Lung microvascular endothelial cell (primary cell): ENCODE measurements around the gene MYLK2. TPM values are rescaled to one million over a fixed set of nuclear protein-coding genes. Genes with fewer than 3 reads are reported as not detected.
"Not testable (repeated sequence)": the region's sequence is repeated elsewhere in the genome, so short reads cannot be mapped to it uniquely, and the experiment has no call there.

ENCODE experiments used
- DNase-seq, 2 donors: peaks; one replicate each; pipeline versions ENCODE4 v3.0.0 to v3.0.0-alpha.2; 2010; ENCODE audit warnings: low read depth in 2 of 2
- total RNA-seq: library from RNA; depleted of rRNA; stranded (reverse); fragments of >200 nt; gene quantifications from 2 replicates; pipeline ENCODE4 v1.2.1, GENCODE V29; 2014

The MYLK2 gene
- total RNA-seq = 17.3 and 18.5 TPM in 2 replicates

DNA sequence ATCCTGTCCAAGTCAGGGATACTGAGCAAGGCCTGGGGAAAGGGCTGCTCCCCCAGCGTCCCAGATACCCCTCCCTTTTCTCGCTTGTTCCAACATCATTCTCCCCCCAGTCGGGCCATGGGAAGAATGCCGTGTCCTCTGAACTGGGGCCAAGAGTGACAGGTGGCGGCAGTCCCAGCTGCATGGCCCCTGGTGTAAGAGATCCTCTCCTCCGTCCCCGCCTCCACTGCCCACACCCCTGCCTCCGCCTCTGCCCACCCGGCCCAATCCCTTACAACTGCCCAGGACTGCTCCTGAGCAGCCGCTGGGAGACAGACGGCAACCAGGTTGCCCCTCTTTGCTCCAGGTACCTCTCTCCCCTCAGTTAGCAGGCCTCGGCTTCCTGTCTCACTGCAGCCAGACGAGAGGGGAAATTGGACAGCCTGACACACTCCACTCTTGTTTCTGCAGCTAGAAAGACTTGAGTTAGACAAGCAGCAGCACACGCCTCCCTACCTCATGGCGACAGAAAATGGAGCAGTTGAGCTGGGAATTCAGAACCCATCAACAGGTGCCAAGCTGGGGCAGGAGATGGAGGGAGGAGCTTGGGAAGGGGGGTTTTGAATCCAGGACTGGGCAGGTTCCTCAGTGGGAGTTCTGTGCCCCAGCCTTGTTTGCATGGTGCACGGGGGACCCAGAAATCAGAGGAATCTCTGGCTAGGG is at the start of gene MYLK2:
MYLK2 (plus strand) TSS at position 274 of the 702 bp plus-strand sequence; CDS start at position 499, 225 bp downstream.
- no peak for DNase-seq

DNA sequence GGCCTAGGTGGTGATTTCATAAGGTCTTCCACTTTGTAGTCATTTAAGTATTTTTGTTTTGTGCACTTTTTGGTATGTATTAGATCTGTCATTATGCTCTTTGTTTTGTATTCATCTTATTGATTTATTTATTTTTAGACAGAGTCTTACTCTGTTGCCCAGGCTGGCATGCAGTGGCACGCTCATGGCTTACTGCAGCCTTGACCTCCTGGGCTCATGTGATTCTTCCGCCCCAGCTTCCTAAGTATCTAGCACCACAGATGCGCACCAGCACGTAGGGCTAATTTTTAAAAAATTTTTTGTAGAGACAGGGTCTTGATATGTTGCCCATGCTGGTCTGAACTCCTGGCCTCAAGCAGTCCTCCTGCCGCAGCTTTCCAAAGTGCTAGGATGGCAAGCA is 49.5 kb upstream of the MYLK2 start:
- DNase-seq = no peak

DNA sequence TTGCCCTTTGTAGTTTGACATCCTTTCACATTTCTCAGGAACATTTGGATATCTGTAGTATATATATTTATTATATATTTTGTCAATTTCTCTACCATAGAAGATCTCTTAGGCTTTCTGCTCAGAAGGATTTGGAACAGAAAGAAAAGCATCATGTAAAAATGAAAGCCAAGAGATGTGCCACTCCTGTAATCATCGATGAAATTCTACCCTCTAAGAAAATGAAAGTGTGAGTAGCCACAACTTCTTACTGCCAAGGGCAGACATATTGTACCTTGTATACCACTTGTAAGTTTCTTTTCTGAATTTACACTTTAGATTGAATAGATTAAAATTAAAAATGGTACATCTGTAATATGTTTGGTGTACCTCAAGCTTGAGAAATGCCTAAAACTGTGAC is 48.9 kb upstream of the MYLK2 start:
- DNase-seq = peak in 1 of 2 donors; percentile 3

DNA sequence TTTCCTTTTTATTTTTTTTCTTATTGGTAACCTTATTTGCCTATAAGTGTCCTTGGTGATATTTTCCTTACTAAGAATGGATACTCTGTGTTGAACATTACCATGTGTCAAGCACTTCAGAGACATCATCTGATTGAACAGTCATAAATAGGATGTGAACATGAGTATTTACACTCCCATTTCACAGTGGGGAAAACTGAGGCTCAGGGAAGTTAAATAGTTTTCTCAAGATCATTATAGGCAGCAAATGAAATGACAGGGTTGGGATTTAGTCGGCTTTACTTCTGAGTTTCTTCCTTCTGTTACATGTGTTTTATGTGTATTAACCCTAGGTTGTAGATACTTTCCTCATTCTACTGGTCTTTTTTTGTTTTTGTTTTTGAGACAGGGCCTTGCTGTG is 44.7 kb upstream of the MYLK2 start:
- DNase-seq = no peak

DNA sequence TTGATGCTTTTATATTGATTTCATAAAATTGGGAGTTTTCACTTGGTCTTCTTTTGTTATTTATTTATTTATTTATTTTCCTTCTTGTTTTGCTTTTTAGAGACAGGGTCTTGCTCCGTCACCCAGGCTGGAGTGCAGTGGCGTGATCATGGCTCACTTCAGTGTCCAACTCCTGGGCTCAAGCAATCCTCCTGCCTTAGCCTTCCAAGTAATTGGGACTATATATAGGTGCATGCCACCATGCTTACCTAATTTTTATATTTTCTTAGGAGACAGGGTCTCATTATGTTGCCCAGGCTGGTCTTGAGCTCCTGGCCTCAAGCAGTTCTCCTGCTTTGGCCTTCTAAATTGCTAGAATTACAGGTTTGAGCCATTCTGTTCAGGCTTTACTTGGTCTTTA is 38.3 kb upstream of the MYLK2 start:
- no peak for DNase-seq

DNA sequence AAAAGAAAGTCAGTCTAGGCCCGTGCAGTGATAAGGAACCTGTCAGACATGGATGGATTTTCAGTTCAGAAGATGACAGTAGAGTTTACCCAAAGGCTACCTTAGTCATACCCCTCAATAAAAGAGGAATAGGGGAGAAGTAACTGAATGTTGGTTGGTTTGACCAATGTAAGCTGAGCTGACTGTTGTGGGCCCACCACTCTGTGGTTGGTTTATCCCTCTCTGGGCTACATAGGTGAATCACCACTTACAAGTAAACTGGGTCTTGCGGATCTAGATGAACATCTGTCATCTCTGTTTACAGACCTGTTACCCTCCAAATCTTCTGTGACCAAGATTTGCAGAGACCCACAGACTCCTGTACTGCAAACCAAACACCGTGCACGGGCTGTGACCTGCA is 37.2 kb upstream of the MYLK2 start:
- no peak for DNase-seq

DNA sequence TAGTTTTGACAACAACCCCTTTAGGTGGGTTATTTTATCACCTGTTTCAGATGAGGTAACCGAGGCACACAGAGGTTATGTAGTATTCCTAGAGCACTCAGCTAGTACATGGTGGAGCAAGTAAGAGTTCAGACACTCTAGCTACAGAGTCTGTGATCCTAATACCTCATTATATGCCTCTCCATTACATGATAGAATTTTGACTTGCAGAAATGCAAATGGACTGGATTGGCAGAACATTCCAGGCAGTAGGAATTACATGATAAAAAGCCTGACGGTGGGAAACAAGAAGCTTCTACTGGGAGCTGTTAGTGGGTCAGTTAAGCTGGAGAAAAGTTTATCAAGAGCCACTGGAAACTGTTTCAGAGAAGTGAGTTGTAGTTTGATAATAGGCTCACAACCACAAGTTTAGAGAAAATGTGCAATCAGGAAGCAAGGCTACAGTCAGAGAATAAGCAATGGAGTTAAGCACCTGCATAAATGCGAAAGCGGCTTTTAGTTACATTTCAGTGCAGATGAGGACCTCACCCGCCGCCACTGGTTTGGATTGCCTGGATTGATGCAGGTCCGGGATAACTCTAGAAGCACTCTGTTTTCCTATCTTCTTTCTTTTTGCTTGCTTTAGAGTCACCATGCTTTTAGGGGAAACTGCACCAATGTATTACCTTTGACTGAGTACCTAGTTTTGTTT is 34.7 kb upstream of the MYLK2 start:
- no peak for DNase-seq

DNA sequence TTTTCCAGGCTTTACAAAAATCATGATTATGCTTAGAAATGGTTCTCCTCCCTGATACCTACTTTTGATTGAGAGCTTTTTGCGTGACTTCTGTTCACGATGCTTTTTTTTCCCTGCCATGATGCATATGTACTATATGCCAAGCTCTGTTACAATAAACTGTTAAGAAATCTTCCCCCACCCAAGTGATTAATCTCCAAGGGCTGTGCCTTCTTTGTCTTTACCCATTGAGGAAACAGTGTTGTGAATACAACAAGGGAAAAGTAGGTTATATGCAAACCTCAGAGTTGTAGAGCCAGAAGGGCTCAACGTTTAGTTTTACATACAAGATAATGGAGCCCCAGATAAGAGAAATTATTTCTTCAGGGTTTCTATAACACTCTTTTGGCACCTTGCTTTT is 34.1 kb upstream of the MYLK2 start:
- no peak for DNase-seq

DNA sequence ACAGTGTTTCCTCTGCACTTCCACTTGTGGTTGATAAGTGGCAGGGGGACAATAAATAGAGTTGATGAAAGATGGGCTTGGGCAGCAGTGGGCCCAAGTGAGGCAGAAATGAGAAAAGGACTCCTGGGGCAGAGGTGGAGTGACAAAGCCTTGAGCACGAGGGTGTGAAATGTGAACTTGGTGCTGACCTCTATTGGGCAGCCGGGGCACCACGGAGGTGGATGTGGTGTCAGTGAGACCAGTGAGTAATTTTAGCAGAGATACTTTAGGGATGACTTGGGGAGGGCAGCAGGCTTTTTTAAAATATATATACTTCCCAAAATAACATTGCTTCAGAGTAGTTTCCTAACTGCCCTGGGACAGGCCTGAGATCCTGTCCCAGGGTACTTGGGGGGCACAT is 30.6 kb upstream of the MYLK2 start:
- no peak for DNase-seq

DNA sequence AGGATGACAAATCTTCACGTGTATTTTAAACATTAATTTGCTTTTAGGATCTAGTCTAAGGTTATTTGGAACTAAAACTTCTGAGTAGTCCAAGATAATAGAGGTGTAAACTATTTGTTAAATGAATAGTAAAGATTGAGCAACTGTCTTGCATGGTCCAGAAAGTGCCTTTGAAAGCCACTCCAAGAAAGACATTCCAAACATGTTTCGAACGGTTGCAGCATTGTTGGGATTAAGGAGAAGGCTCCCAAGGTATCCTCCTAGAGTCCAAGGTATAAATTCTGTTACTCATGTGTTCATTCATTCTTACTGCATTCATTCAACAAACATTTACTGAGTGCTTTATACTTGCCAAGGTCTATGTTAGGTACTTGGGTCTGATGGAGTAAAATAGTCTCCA is 28.8 kb upstream of the MYLK2 start:
- no peak for DNase-seq

DNA sequence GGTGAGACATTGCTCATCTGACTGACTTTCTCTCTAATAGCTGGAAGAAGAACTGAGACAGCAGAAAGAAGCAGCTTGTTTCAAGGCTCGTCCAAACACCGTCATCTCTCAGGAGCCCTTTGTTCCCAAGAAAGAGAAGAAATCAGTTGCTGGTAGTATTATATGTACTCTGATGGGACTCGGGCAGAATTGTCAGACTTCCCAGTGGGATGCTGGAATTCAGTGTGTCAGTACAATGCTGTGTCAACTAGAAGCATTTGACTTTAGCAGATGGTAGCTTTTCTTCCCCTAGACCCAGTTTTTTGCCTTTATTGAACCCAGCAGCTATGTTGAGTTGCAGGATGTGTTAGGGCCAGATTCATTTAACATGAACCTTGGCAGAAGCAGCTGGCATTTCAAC is 21.8 kb upstream of the MYLK2 start:
- DNase-seq = no peak

DNA sequence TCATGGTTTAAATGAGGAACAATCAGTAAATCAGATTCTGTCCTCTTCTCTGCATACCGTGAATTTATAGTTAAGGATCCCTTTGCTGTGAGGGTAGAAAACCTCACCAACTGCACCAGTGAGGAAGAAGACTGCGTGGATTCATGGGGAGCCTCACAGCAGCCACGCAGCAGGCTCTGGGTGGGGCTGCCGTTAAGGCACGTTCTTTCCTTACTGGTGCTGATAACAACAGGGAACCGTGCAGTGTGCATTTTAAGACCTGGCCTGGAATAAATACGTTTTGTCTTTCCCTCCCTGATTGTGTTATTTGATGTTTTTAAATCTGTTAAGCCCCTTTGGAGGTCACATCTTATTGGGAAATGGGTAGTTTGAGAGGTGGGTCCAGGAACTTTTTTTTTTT is 17.6 kb upstream of the MYLK2 start:
- DNase-seq = no peak

DNA sequence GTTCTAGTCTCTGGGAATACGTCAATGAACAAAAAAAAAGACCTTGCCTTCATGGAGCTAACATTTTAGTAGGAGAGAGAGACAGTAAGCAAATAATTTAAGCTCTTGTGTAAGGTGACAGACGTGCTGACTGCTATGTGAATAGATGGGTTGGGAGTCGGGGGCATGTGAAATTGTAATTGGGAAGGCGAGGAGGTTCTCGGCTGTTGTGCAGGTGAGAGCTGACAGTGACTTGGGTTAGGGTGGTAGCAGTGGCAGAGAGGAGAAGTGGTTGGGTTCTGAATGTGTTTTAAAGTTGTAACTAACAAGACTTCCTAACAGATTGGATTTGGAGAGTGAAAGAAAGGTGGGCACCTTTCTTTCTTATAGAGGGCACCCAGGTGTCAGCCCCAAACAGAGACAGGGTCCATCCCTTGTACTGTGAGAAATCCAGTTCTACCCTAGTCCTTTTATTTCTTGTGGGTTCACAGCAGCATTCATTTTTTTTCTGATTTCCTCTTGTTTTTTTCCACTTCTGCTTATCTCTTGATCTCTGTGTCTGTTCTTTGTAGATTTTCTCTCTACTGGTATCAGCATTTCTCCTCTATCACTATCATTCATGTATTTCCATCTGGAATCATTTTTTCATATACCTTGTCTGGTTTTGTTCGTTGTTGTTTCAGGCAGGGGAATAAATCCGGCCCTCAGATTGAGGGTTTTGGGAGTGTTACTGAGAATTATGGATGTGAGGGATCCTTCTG is 15.4 kb upstream of the MYLK2 start:
- DNase-seq = no peak

DNA sequence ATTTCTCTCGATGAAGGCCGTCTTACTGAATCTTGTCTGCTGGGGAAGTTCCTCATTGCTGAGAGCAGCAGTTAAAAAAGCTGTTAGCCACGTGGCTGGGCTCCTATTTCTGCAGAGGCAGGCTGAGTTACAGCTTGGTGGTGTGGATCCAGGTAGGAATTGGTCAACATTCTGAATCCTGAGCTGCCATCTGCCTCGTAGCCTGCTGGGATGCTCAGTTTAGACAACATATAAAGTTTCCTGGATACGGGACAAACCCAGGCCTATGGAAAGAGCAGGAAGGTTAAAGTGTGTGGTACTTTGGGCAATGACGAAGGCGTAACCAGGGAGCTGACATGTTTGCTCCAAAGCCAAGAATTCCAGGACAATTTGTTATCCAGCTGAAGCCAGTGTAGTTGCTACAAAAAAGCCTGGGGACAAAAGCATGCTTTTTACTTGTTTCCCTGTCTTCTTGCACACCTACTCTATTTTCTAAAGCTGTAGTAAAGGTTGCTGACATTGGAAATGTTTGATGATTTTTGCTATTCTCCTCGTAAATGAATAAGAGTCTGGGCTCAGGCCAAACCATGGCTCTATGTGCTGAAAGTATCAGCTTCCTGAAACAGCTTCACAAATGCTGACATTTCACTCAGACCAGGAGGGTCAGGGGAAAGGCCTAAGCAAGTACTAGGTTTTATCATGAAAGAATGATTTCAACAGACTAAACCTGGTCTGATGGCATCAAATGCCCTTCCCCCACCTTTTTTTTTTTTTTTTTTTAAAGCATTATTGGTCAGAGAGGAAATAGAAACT is 12.4 kb upstream of the MYLK2 start:
- peak in 1 of 2 donors; percentile 69 for DNase-seq

DNA sequence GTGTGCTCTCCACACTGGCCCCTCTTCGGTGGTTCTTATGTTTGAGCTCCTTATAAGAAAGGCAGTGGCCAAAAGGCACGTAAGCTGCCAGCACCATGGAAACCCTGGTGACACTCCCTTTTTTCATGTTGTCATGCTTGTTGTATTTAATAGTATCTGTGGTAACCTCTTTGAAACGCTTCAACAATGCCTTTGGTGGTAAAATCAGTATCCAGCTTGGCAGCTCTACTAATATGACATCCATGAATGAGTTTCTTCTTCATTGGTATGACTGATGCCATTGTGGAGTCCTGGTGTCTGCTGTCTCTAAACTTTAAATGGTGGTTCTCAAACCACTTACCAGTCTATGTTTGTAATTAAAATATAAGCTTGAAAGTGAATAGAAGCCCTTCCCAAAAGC is 10.7 kb upstream of the MYLK2 start:
- no peak for DNase-seq

DNA sequence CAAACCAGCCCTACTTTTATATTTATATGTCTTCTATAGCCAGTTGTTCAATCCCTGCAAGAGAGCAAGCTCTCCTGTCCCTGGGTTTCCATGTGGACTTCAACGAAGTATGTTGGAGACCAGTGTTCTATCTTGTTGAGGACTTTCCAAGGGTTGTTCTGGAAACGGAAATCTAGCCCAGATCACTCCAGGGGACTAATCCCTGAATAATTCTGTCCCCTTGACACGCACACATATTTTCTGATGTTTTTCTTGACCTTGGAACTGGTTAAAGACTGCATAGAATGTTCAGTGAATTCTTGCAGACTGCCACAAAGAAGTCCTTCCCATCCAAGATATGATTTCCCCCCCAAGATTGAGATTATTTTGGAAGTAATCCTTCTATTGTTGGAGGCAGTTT is 9.5 kb upstream of the MYLK2 start:
- no peak for DNase-seq

DNA sequence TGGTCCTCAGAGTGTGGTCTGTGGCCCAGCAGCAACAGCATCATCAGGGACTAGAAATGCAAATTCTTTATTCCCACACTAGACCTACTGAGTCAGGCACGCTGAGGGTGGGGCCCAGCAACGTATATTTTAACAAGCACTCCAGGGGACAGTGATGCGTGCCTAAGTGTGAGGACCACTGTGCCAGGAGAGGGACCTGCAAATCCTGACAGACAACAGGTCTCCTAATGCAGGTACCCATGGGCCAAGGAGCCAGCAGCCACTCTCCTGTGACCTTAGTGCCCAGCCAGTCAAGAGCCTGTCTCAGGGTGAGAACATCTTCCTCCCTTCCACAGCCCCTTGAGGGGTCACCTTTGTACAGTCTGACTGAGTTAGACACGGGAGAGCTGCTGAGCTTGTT is 8.0 kb upstream of the MYLK2 start:
- no peak for DNase-seq

DNA sequence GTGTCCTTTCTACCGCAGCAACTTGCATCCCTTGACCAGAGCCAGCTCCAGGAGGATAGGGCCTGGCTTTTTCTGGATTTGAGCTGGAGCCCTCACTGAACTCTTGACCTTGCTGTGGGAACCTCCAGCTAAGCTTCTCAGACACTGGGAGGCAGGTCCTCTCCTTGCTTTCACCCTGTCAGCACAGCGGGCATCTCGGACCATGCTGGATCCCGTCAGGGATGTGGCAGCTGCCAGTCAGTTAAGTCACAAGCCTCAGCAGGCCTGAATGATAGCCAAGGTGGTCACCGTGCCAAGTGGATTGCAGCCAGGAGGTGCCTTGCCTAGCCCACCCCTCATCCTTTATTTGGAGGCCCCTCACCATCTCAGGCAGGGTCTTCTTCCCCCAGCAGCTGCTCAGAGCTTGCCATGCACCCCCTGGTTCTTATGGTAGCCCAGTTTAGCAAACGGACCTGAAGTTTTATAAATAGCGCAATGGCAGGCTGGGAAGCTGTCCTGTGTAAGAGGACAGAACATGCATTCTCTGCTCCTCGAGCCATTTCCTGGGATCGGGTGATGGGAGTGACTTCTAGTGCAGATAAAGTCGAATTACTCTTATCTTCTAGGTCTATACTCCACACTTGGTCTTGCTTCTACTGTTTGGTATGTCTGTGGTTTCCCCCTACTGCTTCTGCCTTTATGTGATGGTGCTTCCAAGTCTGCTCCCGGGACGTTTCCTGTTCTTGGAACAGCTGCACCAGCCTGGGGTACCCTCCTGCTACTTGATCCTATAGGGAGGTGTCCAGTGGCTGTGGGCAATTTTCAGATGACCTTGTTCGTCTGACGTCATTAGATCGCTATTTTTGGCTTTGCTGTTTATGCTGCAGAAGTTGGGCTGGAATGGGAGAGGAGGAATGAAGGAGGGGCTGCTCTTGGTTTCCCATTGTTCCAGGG is 7.1 kb upstream of the MYLK2 start:
- DNase-seq = peak; percentile 17 to 57

DNA sequence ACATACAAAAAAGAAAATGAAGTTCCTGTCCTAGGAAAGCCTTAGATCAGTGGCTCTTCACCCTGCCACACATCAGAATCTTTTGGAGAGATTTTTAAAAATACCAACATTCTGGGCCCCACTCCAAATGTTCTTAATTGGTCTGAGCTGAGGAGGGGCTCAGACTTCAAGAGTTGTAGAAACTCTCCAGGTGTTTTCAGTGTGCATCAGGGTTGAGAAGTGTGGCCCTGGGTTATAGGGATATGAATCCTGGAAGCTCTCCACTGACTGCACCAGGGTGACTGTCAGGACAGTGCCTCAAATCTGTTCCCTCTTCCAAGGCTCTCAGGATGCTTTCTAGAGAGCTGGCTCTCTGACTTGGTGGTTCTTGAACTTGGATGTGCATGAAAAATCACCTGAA is 5.5 kb upstream of the MYLK2 start:
- DNase-seq = no peak

DNA sequence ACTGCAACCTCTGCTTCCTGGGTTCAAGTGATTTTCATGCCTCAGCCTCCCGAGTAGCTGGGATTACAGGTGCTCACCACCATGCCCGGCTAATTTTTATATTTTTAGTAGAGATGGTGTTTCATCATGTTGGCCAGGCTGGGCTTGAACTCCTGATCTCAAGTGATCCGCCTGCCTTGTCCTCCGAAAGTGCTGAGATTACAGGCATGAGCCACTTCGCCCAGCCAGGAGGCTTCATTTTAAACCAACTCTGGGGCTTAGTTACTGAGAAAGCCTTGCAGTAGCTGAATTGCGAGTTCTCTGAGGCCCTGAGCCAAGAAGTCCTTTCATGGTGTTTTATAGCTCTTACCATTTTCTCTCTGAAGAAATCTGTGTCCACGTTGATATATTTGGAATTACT is 5.0 kb upstream of the MYLK2 start:
- not testable (repeated sequence) for DNase-seq
